MM.1S (cell line): ENCODE results near the gene IFT27.

Source experiments
- DNase-seq: peaks from one replicate; pipeline ENCODE4 v3.0.0-alpha.2; 2015
- H2AFZ ChIP-seq: fragments of 300-600 bp; sonication (generic); 2 replicates; pipeline ENCODE4 v1.6.0; 2016; ENCODE audit warnings: antibody characterized with exemption, low read length
- H3F3A ChIP-seq: fragments of 300-600 bp; sonication (generic); 2 replicates; pipeline ENCODE4 v1.6.1; 2016; ENCODE audit warnings: mild to moderate bottlenecking, antibody characterized with exemption, low read length, moderate library complexity, mixed read lengths; ENCODE audit not compliant: insufficient read depth
- H3K27ac ChIP-seq: fragments of 300-600 bp; sonication (generic); 2 replicates; pipeline ENCODE4 v1.5.1; 2016; ENCODE audit warnings: mild to moderate bottlenecking, low read length
- H3K27me3 ChIP-seq: fragments of 300-600 bp; sonication (generic); replicated peaks from 2 replicates; pipeline ENCODE4 v1.6.0; 2016; ENCODE audit warnings: low read length; ENCODE audit not compliant: insufficient read depth
- H3K36me3 ChIP-seq: fragments of 300-600 bp; sonication (generic); replicated peaks from 2 replicates; pipeline ENCODE4 v1.6.1; 2016; ENCODE audit warnings: mild to moderate bottlenecking, low read length, mixed read lengths; ENCODE audit not compliant: insufficient read depth
- H3K4me1 ChIP-seq: fragments of 300-600 bp; sonication (generic); 2 replicates; pipeline ENCODE4 v1.6.1; 2016; ENCODE audit warnings: low read length, mixed read lengths
- H3K4me2 ChIP-seq: fragments of 300-600 bp; sonication (generic); 2 replicates; pipeline ENCODE4 v1.6.0; 2016; ENCODE audit warnings: low read depth, low read length
- H3K4me3 ChIP-seq: fragments of 300-600 bp; sonication (generic); 2 replicates; pipeline ENCODE4 v1.5.1; 2016; ENCODE audit warnings: low read length, mixed read lengths
- H3K79me2 ChIP-seq: fragments of 300-600 bp; sonication (generic); 2 replicates; pipeline ENCODE4 v1.6.1; 2016; ENCODE audit warnings: mixed run types, low read length, mixed read lengths
- H3K9ac ChIP-seq: fragments of 300-600 bp; sonication (generic); 2 replicates; pipeline ENCODE4 v1.6.1; 2016; ENCODE audit warnings: low read length, mixed read lengths
- H3K9me2 ChIP-seq: fragments of 300-600 bp; sonication (generic); replicated peaks from 2 replicates; pipeline ENCODE4 v1.6.1; 2016; ENCODE audit warnings: mild to moderate bottlenecking, low read length, mixed read lengths; ENCODE audit not compliant: insufficient read depth
- H3K9me3 ChIP-seq: fragments of 300-600 bp; sonication (generic); replicated peaks from 2 replicates; pipeline ENCODE4 v1.6.1; 2016; ENCODE audit warnings: mild to moderate bottlenecking, low read length, mixed read lengths; ENCODE audit not compliant: insufficient read depth
- H4K20me1 ChIP-seq: fragments of 300-600 bp; sonication (generic); 2 replicates; pipeline ENCODE4 v1.6.1; 2016; ENCODE audit warnings: mild to moderate bottlenecking, low read length, moderate library complexity, mixed read lengths; ENCODE audit not compliant: insufficient read depth
- EZH2 ChIP-seq: fragments of 300-600 bp; sonication (generic); optimal IDR thresholded peaks from 2 replicates; pipeline ENCODE3; 2017; ENCODE audit warnings: low read depth, mild to moderate bottlenecking, antibody characterized with exemption, low read length, mixed read lengths
- EZH2phosphoT487 ChIP-seq: fragments of 300-600 bp; sonication (generic); IDR thresholded peaks from 2 replicates; pipeline ENCODE4 v1.6.1; 2018; ENCODE audit warnings: antibody characterized with exemption, low read length
- TF ChIP-seq, protein P1 (sequence below): fragments of 300-600 bp; sonication (generic); IDR thresholded peaks from 2 replicates; pipeline ENCODE4 v1.5.1; 2016; ENCODE audit warnings: antibody characterized with exemption, low read length, mixed read lengths

Gene IFT27

DNA sequence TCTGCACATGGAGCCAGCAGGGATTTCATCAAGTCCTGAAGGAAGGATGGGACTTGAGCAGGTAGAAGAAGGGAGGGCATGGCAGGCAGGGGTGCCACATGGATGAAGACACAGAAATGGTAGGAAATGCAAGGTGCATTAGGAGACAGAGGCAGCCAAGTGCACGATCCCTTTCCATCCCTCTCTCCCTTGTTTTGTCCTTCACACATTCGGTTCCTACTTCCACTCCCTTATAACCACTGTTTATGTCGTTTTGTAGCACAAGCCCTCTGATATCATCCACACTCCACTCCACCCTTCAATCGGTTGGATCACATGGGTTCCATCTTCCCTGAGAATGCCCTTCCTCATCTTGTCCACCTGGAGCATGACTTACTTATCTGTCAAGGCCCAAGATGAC is 35.2 kb downstream of the IFT27 start:
- Histone ChIP-seq H3K4me1 (no peaks in the 10 kb centered on the region), H3K27me3 (peaks cover 88% of the 10 kb centered on the region), H3K9me2 (no peaks in the 10 kb centered on the region), H3K27ac (no peak overlapping the region), H2AFZ (peak overlapping the region; percentile 47), H3K9me3 (no peaks in the 10 kb centered on the region), H3K4me2 (no peak overlapping the region), H3F3A (no peaks in the 10 kb centered on the region), H4K20me1 (no peaks in the 10 kb centered on the region), H3K4me3 (no peak overlapping the region), H3K36me3 (no peaks in the 10 kb centered on the region), H3K9ac (no peak overlapping the region), H3K79me2 (no peaks in the 10 kb centered on the region)
- TF ChIP-seq EZH2phosphoT487 (no peak), EZH2 (no peak)
- TF ChIP-seq, protein P1, sequence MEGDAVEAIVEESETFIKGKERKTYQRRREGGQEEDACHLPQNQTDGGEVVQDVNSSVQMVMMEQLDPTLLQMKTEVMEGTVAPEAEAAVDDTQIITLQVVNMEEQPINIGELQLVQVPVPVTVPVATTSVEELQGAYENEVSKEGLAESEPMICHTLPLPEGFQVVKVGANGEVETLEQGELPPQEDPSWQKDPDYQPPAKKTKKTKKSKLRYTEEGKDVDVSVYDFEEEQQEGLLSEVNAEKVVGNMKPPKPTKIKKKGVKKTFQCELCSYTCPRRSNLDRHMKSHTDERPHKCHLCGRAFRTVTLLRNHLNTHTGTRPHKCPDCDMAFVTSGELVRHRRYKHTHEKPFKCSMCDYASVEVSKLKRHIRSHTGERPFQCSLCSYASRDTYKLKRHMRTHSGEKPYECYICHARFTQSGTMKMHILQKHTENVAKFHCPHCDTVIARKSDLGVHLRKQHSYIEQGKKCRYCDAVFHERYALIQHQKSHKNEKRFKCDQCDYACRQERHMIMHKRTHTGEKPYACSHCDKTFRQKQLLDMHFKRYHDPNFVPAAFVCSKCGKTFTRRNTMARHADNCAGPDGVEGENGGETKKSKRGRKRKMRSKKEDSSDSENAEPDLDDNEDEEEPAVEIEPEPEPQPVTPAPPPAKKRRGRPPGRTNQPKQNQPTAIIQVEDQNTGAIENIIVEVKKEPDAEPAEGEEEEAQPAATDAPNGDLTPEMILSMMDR: no peak
- DNase-seq: no peak

DNA sequence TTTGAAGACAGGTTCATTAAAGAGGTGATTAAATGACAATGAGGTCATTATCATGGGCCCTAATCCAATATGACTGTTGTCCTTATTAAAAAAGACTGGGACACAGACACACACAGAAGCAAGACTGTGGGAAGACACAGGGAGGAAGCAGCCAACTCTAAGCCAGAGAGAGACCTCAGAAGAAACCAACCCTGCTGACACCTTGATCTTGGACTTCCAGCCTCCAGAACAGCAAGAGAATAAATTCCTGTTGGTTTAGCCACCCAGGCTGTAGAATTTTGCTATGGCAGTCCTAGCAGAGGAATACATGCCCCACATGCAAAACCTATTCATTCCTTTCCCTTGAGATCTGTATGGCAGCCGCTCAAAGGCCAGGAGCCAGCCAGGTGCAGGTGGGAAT is 36.7 kb downstream of the IFT27 start:
- TF ChIP-seq EZH2: no peak
- no peak for TF ChIP-seq EZH2phosphoT487
- TF ChIP-seq, protein P1: no peak
- no peaks in the 10 kb centered on the region for H4K20me1 ChIP-seq
- no peak for DNase-seq

DNA sequence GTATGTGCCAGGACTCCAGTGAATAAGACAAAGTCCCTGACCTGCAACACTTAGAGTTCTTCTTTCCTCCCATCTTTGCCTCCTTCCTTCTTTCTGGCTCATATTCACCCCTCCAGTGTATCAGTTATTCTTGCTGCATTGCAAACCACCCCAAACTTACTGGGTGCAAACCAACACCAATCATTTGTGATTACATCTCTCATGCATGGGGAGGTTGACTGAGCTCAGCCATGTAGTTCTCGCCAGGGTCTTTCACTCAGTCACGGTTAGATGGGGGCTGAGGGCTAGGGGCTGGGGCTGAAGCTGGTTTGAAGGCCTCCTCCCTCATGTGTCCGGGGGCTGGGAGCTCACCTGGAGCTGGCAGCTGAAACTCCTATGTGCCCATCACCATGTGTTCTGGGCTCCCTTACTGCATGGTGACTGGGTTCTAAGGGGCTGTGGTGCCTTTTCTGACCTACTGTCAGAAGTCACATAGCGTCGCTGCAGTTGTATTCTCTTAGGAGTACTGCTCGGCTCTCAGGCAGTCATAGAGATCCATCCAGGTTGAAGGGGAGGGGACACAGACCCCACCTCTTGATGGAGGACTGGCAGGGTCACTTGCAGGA is 37.4 kb downstream of the IFT27 start:
- Histone ChIP-seq H3K27ac (no peak overlapping the region), H3K9me3 (no peaks in the 10 kb centered on the region), H3K27me3 (peaks cover 86% of the 10 kb centered on the region), H3K4me3 (no peak overlapping the region), H2AFZ (no peak overlapping the region), H3K4me1 (no peaks in the 10 kb centered on the region), H3F3A (no peaks in the 10 kb centered on the region), H3K4me2 (no peak overlapping the region), H4K20me1 (no peaks in the 10 kb centered on the region), H3K9me2 (no peaks in the 10 kb centered on the region), H3K79me2 (no peaks in the 10 kb centered on the region), H3K36me3 (no peaks in the 10 kb centered on the region), H3K9ac (no peak overlapping the region)
- TF ChIP-seq EZH2phosphoT487: no peak
- TF ChIP-seq, protein P1: no peak
- TF ChIP-seq EZH2: no peak
- no peak for DNase-seq

More for the DNA sequence above, 36.7 kb downstream of the IFT27 start:
- H3K27ac ChIP-seq: no peak overlapping the region
- H3K9ac ChIP-seq: no peak overlapping the region
- H2AFZ ChIP-seq: no peak overlapping the region
- no peaks in the 10 kb centered on the region for H3K4me1 ChIP-seq
- H3K79me2 ChIP-seq: no peaks in the 10 kb centered on the region
- no peaks in the 10 kb centered on the region for H3K9me3 ChIP-seq
- H3K4me2 ChIP-seq: no peak overlapping the region
- no peak overlapping the region for H3K4me3 ChIP-seq
- H3K9me2 ChIP-seq: no peaks in the 10 kb centered on the region
- H3K27me3 ChIP-seq: peaks cover 86% of the 10 kb centered on the region
- no peaks in the 10 kb centered on the region for H3F3A ChIP-seq
- no peaks in the 10 kb centered on the region for H3K36me3 ChIP-seq
